GM19025 (cell line): ENCODE results near the gene RGS9BP.
"Not testable (repeated sequence)": the region's sequence is repeated elsewhere in the genome, so short reads cannot be mapped to it uniquely, and the experiment has no call there.

Experiments
- ATAC-seq: cut with Tn5 transposase; IDR thresholded peaks from one replicate; pipeline ENCODE4 v1.9.1; 2021; ENCODE audit warnings: mild to moderate bottlenecking, low read depth, moderate library complexity; ENCODE audit not compliant: unreplicated experiment

Gene RGS9BP, protein sequence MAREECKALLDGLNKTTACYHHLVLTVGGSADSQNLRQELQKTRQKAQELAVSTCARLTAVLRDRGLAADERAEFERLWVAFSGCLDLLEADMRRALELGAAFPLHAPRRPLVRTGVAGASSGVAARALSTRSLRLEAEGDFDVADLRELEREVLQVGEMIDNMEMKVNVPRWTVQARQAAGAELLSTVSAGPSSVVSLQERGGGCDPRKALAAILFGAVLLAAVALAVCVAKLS

GRCh38 chr19:32675720-32676185, at the start of gene RGS9BP:
TSS of gene RGS9BP (plus strand) at chr19:32675848. CDS start at chr19:32676264, 416 bp downstream.
- ATAC-seq = peak; percentile 19

- ATAC-seq = no peak
These were observed 48.7 kb upstream of the RGS9BP start for GRCh38 chr19:32626969-32627368.

DNA sequence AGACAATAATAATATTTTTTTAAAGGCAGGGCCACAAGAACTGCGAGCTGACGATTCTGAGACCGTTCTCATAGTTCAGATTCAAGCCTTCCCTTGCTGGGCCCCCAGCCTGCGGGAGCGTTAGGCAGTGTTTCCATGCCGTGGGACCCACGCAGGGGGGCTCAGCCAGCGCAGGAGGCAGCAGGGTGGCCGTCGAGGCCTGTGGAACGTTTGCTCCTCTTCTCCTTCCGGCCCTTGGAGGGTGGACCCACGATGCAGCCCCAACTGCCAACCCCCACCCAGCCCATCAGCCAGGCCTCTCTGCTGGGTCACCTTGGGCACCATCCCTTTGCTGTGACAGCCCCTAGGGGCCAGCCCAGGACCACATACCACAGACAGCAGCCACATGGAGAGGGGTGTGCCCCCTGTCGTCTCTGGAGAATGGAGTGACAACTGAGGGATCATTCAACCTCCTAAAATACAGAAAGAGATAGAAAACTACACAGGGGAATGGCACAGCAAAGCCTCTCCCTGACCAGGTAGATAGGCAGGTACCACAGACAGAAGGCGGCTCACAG, 47.9 kb upstream of the RGS9BP start:
- no peak for ATAC-seq

- ATAC-seq = no peak
These were observed 45.3 kb upstream of the RGS9BP start for GRCh38 chr19:32630338-32630737.

- no peak for ATAC-seq
These were observed 44.3 kb upstream of the RGS9BP start for GRCh38 chr19:32631381-32631780.

DNA sequence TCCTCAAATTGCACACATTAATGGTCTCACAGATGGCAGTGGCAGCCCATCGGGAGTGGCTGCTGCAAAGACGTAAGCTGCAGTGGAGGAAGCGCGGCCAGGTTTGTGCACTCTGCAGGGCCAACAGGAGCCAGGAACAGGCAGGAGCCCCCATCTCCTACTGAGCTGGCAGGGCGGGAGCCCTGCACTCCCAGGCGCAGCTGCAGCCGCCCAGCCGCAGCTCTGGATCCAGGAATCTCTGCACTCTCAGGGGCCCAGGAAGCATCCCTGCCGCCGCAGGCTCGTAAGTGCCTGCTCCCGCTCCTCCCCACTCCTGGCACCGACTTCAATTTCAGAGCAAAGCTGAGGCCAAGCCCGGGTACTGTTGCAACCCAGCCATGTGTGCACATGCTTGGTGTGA, 38.2 kb upstream of the RGS9BP start:
- no peak for ATAC-seq

DNA sequence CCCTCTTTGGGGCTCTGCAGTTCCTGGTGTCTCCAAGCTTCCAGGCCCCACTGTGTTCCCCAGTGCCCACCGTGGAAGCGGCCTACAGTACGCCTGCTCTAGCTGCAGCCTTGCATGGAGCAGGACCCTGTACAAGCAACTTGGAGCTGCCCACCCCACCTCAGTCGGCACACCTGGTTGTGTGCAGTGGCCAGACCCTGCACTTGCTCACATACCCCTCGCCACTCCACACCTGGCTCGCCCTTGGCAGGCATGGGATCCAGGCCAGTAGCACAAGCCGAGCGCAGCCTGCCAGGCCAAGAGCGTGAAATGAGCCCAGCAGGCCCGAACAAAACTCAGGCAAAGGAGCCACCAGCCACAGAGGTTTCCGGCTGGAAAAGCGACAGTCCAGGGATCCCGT, 37.0 kb upstream of the RGS9BP start:
- no peak for ATAC-seq

GRCh38 chr19:32642771-32643170, 32.9 kb upstream of the RGS9BP start:
- no peak for ATAC-seq

GRCh38 chr19:32646556-32646955, 29.1 kb upstream of the RGS9BP start:
- ATAC-seq = no peak

DNA sequence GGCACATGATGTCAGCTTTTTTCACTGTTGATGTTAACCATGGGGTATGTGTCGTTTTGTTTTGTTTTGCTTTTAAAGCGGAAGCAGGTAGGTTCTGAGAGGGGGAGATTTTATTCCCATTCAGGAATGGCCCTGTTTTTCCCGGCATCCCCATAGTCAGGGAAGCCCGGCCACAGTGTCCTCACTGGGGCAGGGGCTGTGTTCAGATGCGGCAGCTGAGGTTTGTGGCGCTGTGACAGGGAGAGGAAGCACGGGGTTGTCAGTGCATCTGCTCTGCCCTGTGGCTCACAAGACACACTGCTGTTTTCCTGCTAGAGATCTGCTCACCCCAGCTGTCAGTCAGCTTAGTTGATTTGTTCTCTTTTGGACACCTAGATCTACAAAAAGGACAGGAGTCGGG, 28.3 kb upstream of the RGS9BP start:
- no peak for ATAC-seq

DNA sequence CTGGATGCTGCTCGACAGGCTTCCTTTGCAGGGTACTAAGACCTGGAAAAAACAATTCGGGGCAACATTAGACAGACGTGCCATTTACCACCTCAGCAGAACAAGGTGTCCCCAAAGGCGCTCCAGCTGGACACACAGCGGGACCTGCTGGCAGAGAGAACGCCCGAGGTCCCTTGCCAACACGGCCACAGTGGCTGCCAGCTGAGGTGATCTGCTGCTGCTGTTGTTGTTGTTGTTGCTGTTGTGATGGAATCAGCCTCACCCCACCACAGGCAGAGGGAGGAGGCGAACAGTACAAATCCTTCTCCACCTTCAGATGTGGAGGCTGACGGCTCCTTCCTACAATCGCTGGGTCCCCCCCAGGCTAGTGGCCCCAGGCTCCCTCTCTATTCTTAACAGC, 25.9 kb upstream of the RGS9BP start:
- ATAC-seq = no peak

GRCh38 chr19:32650671-32651070, 25.0 kb upstream of the RGS9BP start:
- ATAC-seq = no peak

DNA sequence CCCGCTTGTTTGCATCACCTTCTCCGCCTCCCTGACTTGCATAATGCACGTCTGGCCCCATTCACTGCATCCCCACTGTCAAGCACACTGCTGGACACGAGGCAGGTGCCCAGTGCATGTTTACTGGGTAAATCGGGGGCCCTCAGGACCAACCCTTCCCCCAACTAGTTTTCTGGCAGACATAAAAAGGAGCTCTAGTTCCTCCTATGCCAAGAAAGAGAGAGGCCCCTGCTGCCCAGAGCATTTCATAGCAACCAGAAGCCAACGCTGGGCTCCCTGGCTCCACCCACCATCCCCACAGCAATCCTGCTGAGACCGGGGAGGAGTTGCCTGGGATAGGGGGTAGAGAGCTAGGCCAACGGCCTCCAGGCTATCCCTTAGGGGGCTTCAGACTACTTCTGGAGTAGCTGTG, 23.9 kb upstream of the RGS9BP start:
- no peak for ATAC-seq

GRCh38 chr19:32652331-32652730, 23.3 kb upstream of the RGS9BP start:
- not testable (repeated sequence) for ATAC-seq

- no peak for ATAC-seq
These were observed 22.6 kb upstream of the RGS9BP start for GRCh38 chr19:32652894-32653598.

DNA sequence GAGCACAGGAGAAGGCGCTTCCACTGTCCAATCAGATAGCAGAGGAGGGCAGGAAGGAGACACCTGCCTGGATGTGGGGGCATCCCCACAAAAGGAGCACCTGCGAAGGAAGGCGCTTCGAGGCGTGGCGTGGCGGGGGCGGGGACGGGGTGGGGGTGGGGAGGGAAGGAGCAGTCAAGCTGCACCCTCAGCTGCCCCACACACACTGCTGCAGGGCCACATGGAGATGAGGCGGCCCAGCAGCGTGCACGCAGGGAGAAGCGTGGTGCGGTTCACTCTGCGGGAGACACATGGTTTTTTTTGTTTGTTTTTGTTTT, 22.1 kb upstream of the RGS9BP start:
- no peak for ATAC-seq

DNA sequence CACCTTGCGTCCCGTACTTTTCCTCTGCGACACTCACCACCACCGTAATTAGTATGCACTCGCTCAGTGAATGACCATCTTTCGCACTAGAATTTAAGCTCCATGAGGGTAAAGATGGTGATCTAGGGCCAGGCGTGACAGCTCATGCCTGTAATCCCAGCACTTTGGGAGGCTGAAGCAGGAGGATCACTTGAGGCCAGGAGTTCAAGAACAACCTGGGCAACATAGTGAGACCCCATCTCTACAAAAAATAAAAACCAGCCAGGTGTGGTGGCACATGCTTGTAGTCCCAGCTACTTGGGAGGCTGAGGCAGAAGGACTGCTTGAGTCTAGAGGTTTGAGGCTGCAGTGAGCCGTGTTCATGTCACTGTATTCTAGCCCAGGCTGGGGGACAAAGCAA, 19.3 kb upstream of the RGS9BP start:
- ATAC-seq = not testable (repeated sequence)

DNA sequence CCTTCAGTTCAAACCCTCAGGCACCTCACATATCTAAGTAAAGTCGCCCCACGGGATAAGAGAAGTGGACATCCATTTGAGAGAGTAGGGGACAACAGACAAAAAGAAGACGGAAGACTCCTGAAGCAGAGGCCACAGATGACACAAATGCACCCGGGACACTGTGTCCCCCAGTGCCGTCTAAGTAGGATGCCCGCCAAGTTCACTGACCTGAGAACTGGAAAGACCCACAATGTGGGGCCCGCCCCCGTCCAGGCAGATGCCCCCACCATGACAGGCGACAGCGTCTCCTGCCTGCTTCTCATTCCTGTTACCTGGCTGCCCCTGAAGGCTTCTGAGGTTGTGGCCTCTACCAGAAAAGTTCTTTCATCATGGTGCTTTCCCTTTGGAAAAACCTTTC, 17.6 kb upstream of the RGS9BP start:
- ATAC-seq = no peak

DNA sequence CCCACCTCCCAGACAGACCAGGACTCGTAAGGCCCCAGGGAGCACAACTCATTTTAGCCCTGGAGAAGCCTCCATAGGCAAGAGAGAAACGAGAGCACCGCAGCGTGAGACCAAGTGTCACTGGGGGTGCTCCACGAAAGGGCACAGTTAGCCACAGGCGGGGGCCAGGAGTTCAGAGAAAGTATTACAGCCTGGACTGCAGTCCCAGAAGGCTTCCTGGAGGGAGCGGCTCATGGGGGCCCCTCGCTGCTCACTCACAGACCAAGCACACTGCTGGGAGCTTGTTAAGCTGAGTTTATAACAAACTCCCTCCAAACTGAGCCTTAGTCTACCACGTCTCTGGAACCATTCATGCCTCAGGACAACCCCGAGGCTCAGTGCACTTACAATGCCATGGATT, 17.1 kb upstream of the RGS9BP start:
- ATAC-seq = no peak

DNA sequence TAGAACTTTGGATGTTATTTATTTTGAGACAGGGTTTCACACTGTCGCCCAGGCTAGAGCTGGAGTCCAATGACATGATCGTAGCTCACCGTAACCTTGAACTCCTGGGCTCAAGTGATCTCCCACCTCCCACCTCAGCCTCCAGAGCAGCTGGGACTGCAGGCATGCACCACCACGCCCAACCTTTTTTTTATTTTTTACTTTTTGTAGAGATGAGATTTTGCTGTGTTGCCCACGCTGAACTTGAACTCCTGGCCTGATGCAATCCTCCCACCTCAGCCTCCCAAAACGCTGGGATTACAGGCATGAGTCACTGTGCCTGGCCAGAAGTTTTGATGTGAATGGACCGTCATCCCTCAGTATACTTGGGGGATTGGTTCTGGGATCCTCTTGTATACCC, 14.3 kb upstream of the RGS9BP start:
- no peak for ATAC-seq

GRCh38 chr19:32662186-32662585, 13.5 kb upstream of the RGS9BP start:
- no peak for ATAC-seq

GRCh38 chr19:32666084-32666483, 9.6 kb upstream of the RGS9BP start:
- no peak for ATAC-seq
